DOHH2 (cell line): ENCODE measurements around the gene PPFIA1.

ENCODE experiments used
- CTCF ChIP-seq: fragments of 200-600 bp; sonication (generic); IDR thresholded peaks from one replicate; pipeline ENCODE4 v1.5.1; 2014; ENCODE audit warnings: antibody characterized with exemption, mild to moderate bottlenecking, low read depth, low read length; ENCODE audit not compliant: poor library complexity, severe bottlenecking
- EZH2phosphoT487 ChIP-seq: fragments of 200-600 bp; sonication (generic); IDR thresholded peaks from 2 replicates; pipeline ENCODE4 v1.6.1; 2017; ENCODE audit warnings: borderline replicate concordance, mild to moderate bottlenecking, antibody characterized with exemption, low read length, moderate library complexity, mixed read lengths

GRCh38 chr11:70314730-70315129, 44.2 kb downstream of the PPFIA1 start:
- TF ChIP-seq CTCF (no peak), EZH2phosphoT487 (no peak)
